Activated CD4-positive, alpha-beta memory T cell treated with anti-CD3 and anti-CD28 coated beads for 36 hours (primary cell): ENCODE results near the gene LYPD3. TPM values are rescaled to one million over a fixed set of nuclear protein-coding genes. Genes with fewer than 3 reads are reported as not detected.
A peak's percentile ranks its signal among the peaks of the same experiment; 100 is the strongest.

Source experiments
- CTCF ChIA-PET: fragments of 350-600 bp; sonication (Branson Sonifier 250); formaldehyde crosslinking; loops from one replicate; lab custom pipeline; 2021; ENCODE audit warnings: antibody characterized with exemption, inconsistent platforms; lab: Charles Lee
- POLR2A ChIA-PET: fragments of 350-600 bp; sonication (Branson Sonifier 250); formaldehyde crosslinking; loops from one replicate; lab custom pipeline; 2021; ENCODE audit warnings: antibody characterized with exemption; lab: Charles Lee
- DNase-seq: peaks from one replicate; pipeline ENCODE4 v3.0.0-alpha.2; 2020
- H3K27ac Mint-ChIP-seq: one replicate; pipeline ENCODE4 v1.8.0; 2021; ENCODE audit warnings: mixed read lengths
- H3K27me3 Mint-ChIP-seq: one replicate; pipeline ENCODE4 v1.8.0; 2021; ENCODE audit warnings: mixed read lengths
- H3K36me3 Mint-ChIP-seq: one replicate; pipeline ENCODE4 v1.8.0; 2021; ENCODE audit warnings: mixed read lengths
- H3K4me1 Mint-ChIP-seq: one replicate; pipeline ENCODE4 v1.8.0; 2021; ENCODE audit warnings: low read depth, mixed read lengths
- H3K4me3 Mint-ChIP-seq: one replicate; pipeline ENCODE4 v1.8.0; 2021; ENCODE audit warnings: mild to moderate bottlenecking, mixed read lengths
- H3K9me3 Mint-ChIP-seq: one replicate; pipeline ENCODE4 v1.8.0; 2021; ENCODE audit warnings: mixed read lengths
- intact Hi-C: fragments of 100-400 bp; cut with micrococcal nuclease; formaldehyde crosslinking; loops from one replicate; pipeline ENCODE4 v1.15.1; 2023
- total RNA-seq, 2 experiments: library from RNA; stranded (reverse); gene quantifications; one replicate each; pipeline ENCODE4 v1.2.3, GENCODE V29; 2021

LYPD3 gene
- total RNA-seq, 2 experiments from 2014 or later, result 2.3 TPM

GRCh38 chr19:43470288-43470687 lies 4.9 kb upstream of the LYPD3 start:
- Mint-ChIP-seq H3K4me3 (no peak overlapping the region), H3K9me3 (no peaks in the 10 kb centered on the region), H3K27ac (no peak overlapping the region), H3K36me3 (peaks cover under 1% of the 10 kb centered on the region), H3K27me3 (no peaks in the 10 kb centered on the region), H3K4me1 (peaks cover 43% of the 10 kb centered on the region)
- DNase-seq, result peak; percentile 61
- ChIA-PET POLR2A (no interaction called here), CTCF (interaction anchor here (1.1 to 1.6 kb wide), 2 partner anchors 23 to 49 kb away, joined by 4 to 11 read pairs; no protein-coding TSS in a partner anchor)
- intact Hi-C loops, result no loop called here

GRCh38 chr19:43469160-43469480 lies 3.7 kb upstream of the LYPD3 start:
- CTCF ChIA-PET, result interaction anchor here (1.6 to 2.6 kb wide), 2 partner anchors 22 to 51 kb away, joined by 5 to 11 read pairs; no protein-coding TSS in a partner anchor

GRCh38 chr19:43468354-43469159 lies 3.1 kb upstream of the LYPD3 start:
- no peaks in the 10 kb centered on the region for H3K9me3 Mint-ChIP-seq
- ChIA-PET POLR2A (no interaction called here), CTCF (interaction anchor here (1.6 to 2.6 kb wide), 3 partner anchors 21 to 51 kb away, joined by 5 to 11 read pairs (median 5); partner anchors contain the start of gene PHLDB3)
- H3K27me3 Mint-ChIP-seq, result no peaks in the 10 kb centered on the region
- no peak for DNase-seq
- intact Hi-C loops, result loop anchor here (10.0 kb wide), 1 partner anchor 316 kb away; the partner anchor contains the start of gene KCNN4
- H3K36me3 Mint-ChIP-seq, result no peaks in the 10 kb centered on the region
- no peak overlapping the region for H3K4me3 Mint-ChIP-seq
- H3K27ac Mint-ChIP-seq, result peak overlapping the region; percentile 59
- H3K4me1 Mint-ChIP-seq, result peaks cover 48% of the 10 kb centered on the region

More at GRCh38 chr19:43469160-43469480, 3.7 kb upstream of the LYPD3 start:
- no peak for DNase-seq
- Mint-ChIP-seq H3K27me3 (no peaks in the 10 kb centered on the region), H3K36me3 (no peaks in the 10 kb centered on the region), H3K4me1 (peaks cover 48% of the 10 kb centered on the region), H3K4me3 (no peak overlapping the region), H3K9me3 (no peaks in the 10 kb centered on the region), H3K27ac (peak overlapping the region; percentile 74)
- intact Hi-C loops, result loop anchor here (10.0 kb wide), 1 partner anchor 316 kb away; the partner anchor contains the start of gene KCNN4
- POLR2A ChIA-PET, result no interaction called here

- no peaks in the 10 kb centered on the region for H3K36me3 Mint-ChIP-seq
- intact Hi-C loops, result loop anchor here (10.0 kb wide), 1 partner anchor 317 kb away; the partner anchor contains the start of gene KCNN4
- H3K27me3 Mint-ChIP-seq, result no peaks in the 10 kb centered on the region
- DNase-seq, result no peak
- peaks cover 50% of the 10 kb centered on the region for H3K4me1 Mint-ChIP-seq
- no peaks in the 10 kb centered on the region for H3K9me3 Mint-ChIP-seq
- ChIA-PET CTCF (interaction anchor here (0.7 to 2.6 kb wide), 3 partner anchors 21 to 52 kb away, joined by 3 to 5 read pairs (median 5); partner anchors contain the start of gene PHLDB3), POLR2A (no interaction called here)
- peak overlapping the region; percentile 53 for H3K27ac Mint-ChIP-seq
- H3K4me3 Mint-ChIP-seq, result no peak overlapping the region
Measured at GRCh38 chr19:43467730-43468129, 2.3 kb upstream of the LYPD3 start.

- Mint-ChIP-seq H3K4me3 (no peak overlapping the region), H3K9me3 (no peaks in the 10 kb centered on the region), H3K27me3 (no peaks in the 10 kb centered on the region), H3K36me3 (no peaks in the 10 kb centered on the region), H3K27ac (peak overlapping the region; percentile 14), H3K4me1 (peaks cover 54% of the 10 kb centered on the region)
- intact Hi-C loops, result loop anchor here (10.0 kb wide), 1 partner anchor 318 kb away; the partner anchor contains the start of gene KCNN4
- POLR2A ChIA-PET, result no interaction called here
- CTCF ChIA-PET, result interaction anchor here (0.7 to 2.6 kb wide), 3 partner anchors 20 to 53 kb away, joined by 3 to 5 read pairs (median 5); partner anchors contain the start of gene PHLDB3
- no peak for DNase-seq
Measured at GRCh38 chr19:43467276-43467675, 1.9 kb upstream of the LYPD3 start.

GRCh38 chr19:43466793-43467192 lies 1.4 kb upstream of the LYPD3 start:
- H3K4me1 Mint-ChIP-seq, result peaks cover 59% of the 10 kb centered on the region
- POLR2A ChIA-PET, result no interaction called here
- no peaks in the 10 kb centered on the region for H3K9me3 Mint-ChIP-seq
- H3K27me3 Mint-ChIP-seq, result no peaks in the 10 kb centered on the region
- no peak for DNase-seq
- no peaks in the 10 kb centered on the region for H3K36me3 Mint-ChIP-seq
- CTCF ChIA-PET, result interaction anchor here (2.6 kb wide), 1 partner anchor 20 kb away, joined by 5 read pairs; no protein-coding TSS in a partner anchor
- H3K27ac Mint-ChIP-seq, result no peak overlapping the region
- no peak overlapping the region for H3K4me3 Mint-ChIP-seq
- intact Hi-C loops, result loop anchor here (10.0 kb wide), 1 partner anchor 318 kb away; the partner anchor contains the start of gene KCNN4

DNA sequence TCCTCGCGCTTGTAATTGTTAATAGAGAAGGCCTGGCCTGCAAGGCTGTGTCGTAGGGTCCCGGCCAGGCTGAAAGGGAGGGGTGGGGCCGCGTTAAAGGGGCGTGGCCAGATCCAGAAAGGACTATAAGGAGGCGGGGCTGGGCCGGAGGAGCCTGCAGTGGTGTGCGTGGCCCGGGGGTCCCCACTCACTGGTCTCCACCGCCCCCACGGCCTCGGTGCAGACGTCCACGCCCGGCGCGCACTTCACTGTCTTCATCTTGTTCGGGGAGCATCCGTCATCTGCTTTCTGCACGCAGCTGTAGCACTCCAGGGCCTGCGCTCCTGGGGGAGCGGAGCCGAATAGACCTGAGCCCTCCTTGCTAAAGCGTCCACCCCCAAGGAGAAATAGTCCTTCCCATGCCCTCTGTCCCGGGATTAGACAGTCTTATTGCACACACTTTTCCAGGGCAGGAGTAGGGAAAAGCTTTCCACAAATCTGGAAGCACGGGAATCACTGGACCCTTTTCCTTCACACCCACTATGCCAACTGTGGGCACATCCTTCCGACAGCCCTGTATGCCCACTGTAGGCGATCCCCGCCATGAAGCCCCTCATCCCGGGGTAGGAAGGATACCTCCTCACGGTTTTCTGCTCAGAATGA lies 1.2 kb downstream of the LYPD3 start:
- POLR2A ChIA-PET, result interaction anchor here (0.9 to 2.3 kb wide), 8 partner anchors 11 to 132 kb away, joined by 3 to 8 read pairs (median 4); partner anchors contain the start of genes IRGQ, PHLDB3, ZNF575 and ZNF576
- intact Hi-C loops, result loop anchor here (10.0 kb wide), 1 partner anchor 321 kb away; the partner anchor contains the start of gene KCNN4
- peak overlapping the region; percentile 82 for H3K27ac Mint-ChIP-seq
- peaks cover 48% of the 10 kb centered on the region for H3K4me1 Mint-ChIP-seq
- H3K36me3 Mint-ChIP-seq, result no peaks in the 10 kb centered on the region
- CTCF ChIA-PET, result interaction anchor here (0.7 to 10.3 kb wide), 9 partner anchors 16 to 204 kb away, joined by 3 to 86 read pairs (median 4); no protein-coding TSS in a partner anchor
- H3K9me3 Mint-ChIP-seq, result no peaks in the 10 kb centered on the region
- no peak for DNase-seq
- peak overlapping the region; percentile 90 for H3K4me3 Mint-ChIP-seq
- H3K27me3 Mint-ChIP-seq, result no peaks in the 10 kb centered on the region

- Mint-ChIP-seq H3K27me3 (no peaks in the 10 kb centered on the region), H3K4me1 (peaks cover 41% of the 10 kb centered on the region), H3K4me3 (peak overlapping the region; percentile 90), H3K27ac (peak overlapping the region; percentile 82), H3K9me3 (no peaks in the 10 kb centered on the region), H3K36me3 (no peaks in the 10 kb centered on the region)
- ChIA-PET POLR2A (interaction anchor here (0.9 to 2.3 kb wide), 10 partner anchors 9 to 133 kb away, joined by 3 to 8 read pairs (median 4); partner anchors contain the start of genes IRGQ, PHLDB3, ZNF575 and ZNF576), CTCF (interaction anchor here (0.7 to 10.3 kb wide), 12 partner anchors 13 to 205 kb away, joined by 3 to 86 read pairs (median 4); partner anchors contain the start of gene ZNF575)
- peak; percentile 100 for DNase-seq
- intact Hi-C loops, result loop anchor here (1.0 to 10.0 kb wide), 8 partner anchors 12 to 321 kb away; partner anchors contain the start of genes KCNN4, PHLDB3, ZNF428 and ZNF575
Measured at GRCh38 chr19:43463381-43464133, 1.9 kb downstream of the LYPD3 start.

DNA sequence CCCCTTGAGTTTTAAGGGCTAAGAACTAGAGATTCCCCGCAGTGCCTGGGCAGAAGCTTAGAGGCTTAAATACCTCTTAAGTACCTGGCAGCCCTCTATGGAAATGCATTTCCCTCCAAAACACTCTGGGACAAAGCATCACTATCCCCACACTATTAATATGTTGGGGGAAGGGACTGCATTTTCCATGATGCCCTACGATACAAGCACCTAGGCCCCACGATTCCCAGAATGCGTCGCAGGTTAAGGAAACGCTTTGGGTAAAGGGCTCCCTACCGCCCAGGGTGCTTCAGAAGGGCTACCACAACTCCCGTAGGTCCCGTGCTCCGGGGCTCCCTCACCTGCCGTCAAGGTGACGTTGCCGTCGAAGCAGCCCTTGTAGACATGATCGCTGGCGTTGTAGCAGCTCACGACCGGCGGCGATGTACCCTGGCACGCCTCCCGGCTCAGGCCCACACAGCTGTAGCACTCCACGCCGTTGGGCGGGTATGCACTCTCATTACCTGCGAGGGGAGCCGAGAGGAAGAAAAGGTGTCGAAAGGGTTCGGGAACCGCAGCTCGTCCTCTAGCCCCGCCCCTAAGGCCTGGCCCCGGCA lies 2.5 kb downstream of the LYPD3 start:
- Mint-ChIP-seq H3K9me3 (no peaks in the 10 kb centered on the region), H3K27ac (peak overlapping the region; percentile 55), H3K4me1 (peaks cover 34% of the 10 kb centered on the region), H3K36me3 (no peaks in the 10 kb centered on the region), H3K4me3 (peak overlapping the region; percentile 90), H3K27me3 (no peaks in the 10 kb centered on the region)
- ChIA-PET CTCF (interaction anchor here (1.0 to 10.3 kb wide), 10 partner anchors 14 to 206 kb away, joined by 3 to 86 read pairs (median 4); partner anchors contain the start of gene ZNF575), POLR2A (interaction anchor here (1.0 to 2.3 kb wide), 5 partner anchors 10 to 134 kb away, joined by 3 to 8 read pairs (median 4); partner anchors contain the start of genes IRGQ, PHLDB3 and ZNF576)
- intact Hi-C loops, result loop anchor here (1.0 to 10.0 kb wide), 8 partner anchors 12 to 322 kb away; partner anchors contain the start of genes KCNN4, PHLDB3, ZNF428 and ZNF575
- no peak for DNase-seq

- DNase-seq, result no peak
- Mint-ChIP-seq H3K4me3 (peak overlapping the region; percentile 90), H3K4me1 (peaks cover 30% of the 10 kb centered on the region), H3K36me3 (no peaks in the 10 kb centered on the region), H3K27ac (peak overlapping the region; percentile 36), H3K27me3 (no peaks in the 10 kb centered on the region), H3K9me3 (no peaks in the 10 kb centered on the region)
- POLR2A ChIA-PET, result interaction anchor here (1.0 to 1.8 kb wide), 3 partner anchors 10 to 134 kb away, joined by 3 to 4 read pairs (median 4); partner anchors contain the start of genes IRGQ and ZNF576
- intact Hi-C loops, result loop anchor here (2.0 to 10.0 kb wide), 3 partner anchors 16 to 322 kb away; partner anchors contain the start of genes KCNN4 and ZNF428
- CTCF ChIA-PET, result interaction anchor here (1.3 to 10.3 kb wide), 4 partner anchors 15 to 206 kb away, joined by 5 to 86 read pairs (median 16); no protein-coding TSS in a partner anchor
Measured at GRCh38 chr19:43462383-43462782, 3.0 kb downstream of the LYPD3 start.
